Endothelial cell of umbilical vein (primary cell): ENCODE measurements around the gene KCNC4. TPM values are rescaled to one million over a fixed set of nuclear protein-coding genes. Genes with fewer than 3 reads are reported as not detected.

ENCODE experiments used
- BruUV-seq: library from RNA; stranded (reverse); fragments of 400-500 nt; replicated peaks from 2 replicates; lab custom pipeline; 2021; lab: Mats Ljungman, UMichigan
- CTCF ChIA-PET: fragments of 300-600, 350-600 bp; sonication (Branson Sonifier 250); formaldehyde crosslinking; loops from one replicate; lab custom pipeline; 2021; ENCODE audit warnings: antibody characterized with exemption, inconsistent platforms; lab: Charles Lee
- POLR2A ChIA-PET: fragments of 300-600, 350-600 bp; sonication (Branson Sonifier 250); formaldehyde crosslinking; loops from one replicate; lab custom pipeline; 2021; ENCODE audit warnings: antibody characterized with exemption, inconsistent platforms; lab: Charles Lee
- DNase-seq: peaks from one replicate; pipeline ENCODE4 v3.0.0-alpha.2; 2011; ENCODE audit warnings: low read depth, low spot score
- FAIRE-seq: peaks from 2 replicates; lab custom pipeline; 2011; peaks lifted over from hg19 to GRCh38; lab: Jason Lieb, UNC
- H2AFZ ChIP-seq: 2 replicates; pipeline ENCODE4 v1.6.0; 2012; ENCODE audit warnings: low read depth, low read length, control low read depth, inconsistent platforms
- H3K27ac ChIP-seq: 2 replicates; pipeline ENCODE4 v1.5.1; 2011; ENCODE audit warnings: low read depth, mild to moderate bottlenecking, control low read depth, low read length, moderate library complexity; ENCODE audit not compliant: insufficient read depth
- H3K27me3 ChIP-seq, 2 experiments: 2 replicates each; pipeline versions ENCODE4 v1.6.0 to v1.6.1; 2011; ENCODE audit warnings: low read length in 2 of 2, mixed read lengths in 1 of 2; ENCODE audit not compliant: control insufficient read depth in 2 of 2, insufficient read depth in 2 of 2
- H3K36me3 ChIP-seq, 2 experiments: 2 replicates in 1 of 2; 3 replicates in 1 of 2; pipeline ENCODE4 v1.5.1; 2011; ENCODE audit warnings: low read length in 2 of 2, mild to moderate bottlenecking in 1 of 2, moderate library complexity in 1 of 2; ENCODE audit not compliant: control insufficient read depth in 2 of 2, insufficient read depth in 2 of 2; ENCODE audit errors: extremely low read depth in 1 of 2
- H3K4me1 ChIP-seq: 3 replicates; pipeline ENCODE4 v1.5.1; 2011; ENCODE audit warnings: mild to moderate bottlenecking, low read length; ENCODE audit not compliant: control insufficient read depth, insufficient read depth; ENCODE audit errors: extremely low read depth
- H3K4me2 ChIP-seq: 2 replicates; pipeline ENCODE4 v1.6.1; 2011; ENCODE audit warnings: low read length, control low read depth, mixed read lengths; ENCODE audit not compliant: insufficient read depth
- H3K4me3 ChIP-seq, 3 experiments: fragments of 200-600 bp in 1 of 3; sonication (generic), shearing (Covaris generic) in 1 of 3; replicated peaks in 1 of 3; 2 replicates each; pipeline ENCODE4 v1.5.1; 2011 to 2016; ENCODE audit warnings: control low read depth in 3 of 3, low read length in 3 of 3, mild to moderate bottlenecking in 2 of 3, inconsistent platforms in 1 of 3, low read depth in 1 of 3, moderate library complexity in 1 of 3; ENCODE audit not compliant: insufficient read depth in 1 of 3
- H3K79me2 ChIP-seq: 2 replicates; pipeline ENCODE4 v1.6.0; 2012; ENCODE audit warnings: low read length, inconsistent platforms; ENCODE audit not compliant: control insufficient read depth, insufficient read depth
- H3K9ac ChIP-seq: replicated peaks from 2 replicates; pipeline ENCODE3; 2011; ENCODE audit warnings: low read length, control low read depth; ENCODE audit not compliant: insufficient read depth; ENCODE audit errors: extremely low read depth
- H3K9me1 ChIP-seq: replicated peaks from 3 replicates; pipeline ENCODE4 v1.6.0; 2011; ENCODE audit warnings: mild to moderate bottlenecking, low read length; ENCODE audit not compliant: control insufficient read depth, insufficient read depth; ENCODE audit errors: extremely low read depth
- H3K9me3 ChIP-seq: replicated peaks from 2 replicates; pipeline ENCODE4 v1.5.1; 2012; ENCODE audit warnings: low read length, inconsistent platforms; ENCODE audit not compliant: control insufficient read depth, insufficient read depth
- H4K20me1 ChIP-seq: replicated peaks from 2 replicates; pipeline ENCODE3; 2011; ENCODE audit warnings: mild to moderate bottlenecking, low read length; ENCODE audit not compliant: control insufficient read depth, insufficient read depth; ENCODE audit errors: extremely low read depth
- EZH2 ChIP-seq: IDR thresholded peaks from 2 replicates; pipeline ENCODE4 v1.6.1; 2012; ENCODE audit warnings: borderline replicate concordance, low read depth, mild to moderate bottlenecking, moderate library complexity, low read length, inconsistent platforms; ENCODE audit not compliant: severe bottlenecking
- FOS ChIP-seq: IDR thresholded peaks from 2 replicates; pipeline ENCODE4 v1.6.1; 2011; ENCODE audit warnings: mild to moderate bottlenecking, low read length, moderate library complexity, borderline replicate concordance; ENCODE audit not compliant: insufficient read depth
- GATA2 ChIP-seq: IDR thresholded peaks from 2 replicates; pipeline ENCODE4 v1.7.0; 2011; ENCODE audit warnings: low read depth, mild to moderate bottlenecking, moderate library complexity, mixed read lengths, low read length; ENCODE audit not compliant: insufficient read length, insufficient read depth
- JUN ChIP-seq: IDR thresholded peaks from 2 replicates; pipeline ENCODE4 v1.6.1; 2011; ENCODE audit warnings: borderline replicate concordance, low read depth; ENCODE audit not compliant: insufficient read length, insufficient read depth
- MAX ChIP-seq: IDR thresholded peaks from 2 replicates; pipeline ENCODE4 v1.6.1; 2011; ENCODE audit not compliant: insufficient read depth, insufficient read length
- MYC ChIP-seq: IDR thresholded peaks from one replicate; pipeline ENCODE4 v1.6.1; 2011; ENCODE audit warnings: mild to moderate bottlenecking, low read depth, low read length
- POLR2A ChIP-seq: IDR thresholded peaks from 2 replicates; pipeline ENCODE4 v1.6.1; 2012; ENCODE audit warnings: low read depth, mild to moderate bottlenecking, control low read depth, low read length
- POLR2AphosphoS5 ChIP-seq: IDR thresholded peaks from 2 replicates; pipeline ENCODE4 v1.6.1; 2012; ENCODE audit warnings: low read depth, mild to moderate bottlenecking, control low read depth, low read length, moderate library complexity; ENCODE audit not compliant: insufficient read depth
- dilution Hi-C: fragments of 300-500 bp; cut with MboI; formaldehyde crosslinking; loops from one replicate; pipeline ENCODE4 v1.15.0; 2019; ENCODE audit warnings: low sequenced_read_pairs; ENCODE audit not compliant: extremely low pct_ligation_motif_present
- intact Hi-C: fragments of 100-400 bp; cut with micrococcal nuclease; formaldehyde crosslinking; loops from one replicate; pipeline ENCODE4 v1.10.0; 2022
- polyA plus RNA-seq, 4 experiments: library from polyadenylated mRNA; depleted of rRNA in 3 of 4; stranded (reverse) in 3 of 4; unstranded in 1 of 4; fragments of >200 nt; gene quantifications; 2 replicates each; pipeline versions ENCODE4 v1.2.1 to v1.2.3, GENCODE V29; 2011 to 2012; ENCODE audit warnings: missing spikeins in 1 of 4
- total RNA-seq: library from RNA; stranded (reverse); gene quantifications from 2 replicates; pipeline ENCODE4 v1.2.3, GENCODE V29; 2021
- TF ChIP-seq, protein P1 (sequence below), 2 donors: IDR thresholded peaks; 1 replicate in 1 of 2; 2 replicates in 1 of 2; pipeline ENCODE4 v1.5.1; 2011; ENCODE audit warnings: low read length in 2 of 2, mild to moderate bottlenecking in 2 of 2, moderate library complexity in 2 of 2, control low read depth in 1 of 2, inconsistent platforms in 1 of 2, low read depth in 1 of 2; ENCODE audit not compliant: insufficient read depth in 1 of 2; ENCODE audit errors: extremely low read depth in 1 of 2

Gene KCNC4
- total and polyA plus RNA-seq, 2 donors (not counting 3 experiments of a cell fraction or from before 2014, with no cell fraction given) = 6.7 to 22.5 TPM

GRCh38 chr1:110195196-110195595 lies 14.9 kb upstream of the KCNC4 start:
- Histone ChIP-seq H3K4me3 (no peak overlapping the region), H2AFZ (no peak overlapping the region), H3K9me1 (no peaks in the 10 kb centered on the region), H3K4me1 (no peaks in the 10 kb centered on the region), H3K27ac (no peak overlapping the region), H3K27me3 (no peaks in the 10 kb centered on the region), H3K4me2 (no peak overlapping the region), H4K20me1 (no peaks in the 10 kb centered on the region), H3K9ac (no peak overlapping the region), H3K36me3 (no peaks in the 10 kb centered on the region), H3K79me2 (no peaks in the 10 kb centered on the region), H3K9me3 (no peaks in the 10 kb centered on the region)
- TF ChIP-seq MAX (no peak), FOS (no peak), EZH2 (no peak), MYC (no peak), GATA2 (no peak), POLR2A (no peak), JUN (no peak), POLR2AphosphoS5 (no peak)
- TF ChIP-seq, protein P1, sequence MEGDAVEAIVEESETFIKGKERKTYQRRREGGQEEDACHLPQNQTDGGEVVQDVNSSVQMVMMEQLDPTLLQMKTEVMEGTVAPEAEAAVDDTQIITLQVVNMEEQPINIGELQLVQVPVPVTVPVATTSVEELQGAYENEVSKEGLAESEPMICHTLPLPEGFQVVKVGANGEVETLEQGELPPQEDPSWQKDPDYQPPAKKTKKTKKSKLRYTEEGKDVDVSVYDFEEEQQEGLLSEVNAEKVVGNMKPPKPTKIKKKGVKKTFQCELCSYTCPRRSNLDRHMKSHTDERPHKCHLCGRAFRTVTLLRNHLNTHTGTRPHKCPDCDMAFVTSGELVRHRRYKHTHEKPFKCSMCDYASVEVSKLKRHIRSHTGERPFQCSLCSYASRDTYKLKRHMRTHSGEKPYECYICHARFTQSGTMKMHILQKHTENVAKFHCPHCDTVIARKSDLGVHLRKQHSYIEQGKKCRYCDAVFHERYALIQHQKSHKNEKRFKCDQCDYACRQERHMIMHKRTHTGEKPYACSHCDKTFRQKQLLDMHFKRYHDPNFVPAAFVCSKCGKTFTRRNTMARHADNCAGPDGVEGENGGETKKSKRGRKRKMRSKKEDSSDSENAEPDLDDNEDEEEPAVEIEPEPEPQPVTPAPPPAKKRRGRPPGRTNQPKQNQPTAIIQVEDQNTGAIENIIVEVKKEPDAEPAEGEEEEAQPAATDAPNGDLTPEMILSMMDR (IDR thresholded peaks at IDR 0.05; ENCODE audit: extremely low read depth in 1 of 2, insufficient read depth in 1 of 2, low read depth in 1 of 2, low read length in 2 of 2) = no peak
- DNase-seq (no peak), FAIRE-seq (no peak)
- POLR2A ChIA-PET = no interaction called here
- CTCF ChIA-PET = interaction anchor here (1.0 kb wide), 1 partner anchor 265 kb away, joined by 6 read pairs; no protein-coding TSS in a partner anchor
- intact Hi-C loops (no loop called here), dilution Hi-C loops (no loop called here)
- no TSS peak for BruUV-seq
